WTC11 (cell line): ENCODE measurements around the gene PIEZO1.

Source experiments
- CBFB ChIP-seq: sonication (generic); formaldehyde crosslinking; IDR thresholded peaks from 2 replicates; pipeline ENCODE4 v1.8.1; 2022; ENCODE audit warnings: mild to moderate bottlenecking, low read depth, missing genetic modification reagents
- TF ChIP-seq, protein P1 (sequence below): fragments of 200-600 bp; IDR thresholded peaks from 2 replicates; pipeline ENCODE4 v1.8.0; 2022; ENCODE audit warnings: antibody characterized with exemption
- TF ChIP-seq, protein P2 (sequence below): sonication (generic); formaldehyde crosslinking; IDR thresholded peaks from 2 replicates; pipeline ENCODE4 v1.8.1; 2022; ENCODE audit warnings: low read depth, mild to moderate bottlenecking, moderate library complexity, missing genetic modification reagents, borderline replicate concordance

DNA sequence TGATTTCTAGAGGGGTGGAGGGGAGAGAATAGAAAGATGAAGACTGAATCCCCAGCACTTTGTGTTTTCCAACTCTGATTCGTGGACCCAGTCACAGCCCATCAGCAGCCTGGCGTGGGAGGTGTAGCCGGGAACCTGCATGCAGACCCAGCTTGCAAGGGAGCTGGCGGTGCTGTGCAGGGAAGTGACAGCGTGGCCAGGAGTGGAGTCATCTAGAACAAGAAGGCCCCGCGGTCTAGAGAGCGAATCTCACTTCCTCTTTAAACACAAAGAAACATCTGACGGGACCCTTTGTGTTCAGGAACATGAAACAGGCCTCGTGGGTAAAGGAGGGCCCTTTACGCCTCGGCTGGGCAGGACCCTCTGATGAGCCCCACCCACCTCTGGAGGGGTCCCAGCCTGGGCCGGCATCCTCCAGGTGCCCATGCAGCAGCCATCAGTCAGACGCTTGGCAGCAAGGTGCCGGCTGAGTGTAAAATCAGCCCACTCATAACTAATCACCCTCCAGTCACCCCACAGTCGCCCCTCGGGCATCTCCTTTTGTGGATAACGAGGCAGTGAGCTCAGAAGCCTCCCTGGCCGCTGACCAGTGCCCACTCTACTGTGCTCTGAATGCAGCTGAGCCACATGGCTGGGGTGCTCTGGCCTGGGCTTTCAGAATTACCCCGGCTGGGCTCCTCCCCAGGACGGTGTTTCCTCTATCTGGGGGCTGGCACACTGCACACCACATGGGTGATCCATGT lies 103.1 kb downstream of the PIEZO1 start:
- TF ChIP-seq, protein P1, sequence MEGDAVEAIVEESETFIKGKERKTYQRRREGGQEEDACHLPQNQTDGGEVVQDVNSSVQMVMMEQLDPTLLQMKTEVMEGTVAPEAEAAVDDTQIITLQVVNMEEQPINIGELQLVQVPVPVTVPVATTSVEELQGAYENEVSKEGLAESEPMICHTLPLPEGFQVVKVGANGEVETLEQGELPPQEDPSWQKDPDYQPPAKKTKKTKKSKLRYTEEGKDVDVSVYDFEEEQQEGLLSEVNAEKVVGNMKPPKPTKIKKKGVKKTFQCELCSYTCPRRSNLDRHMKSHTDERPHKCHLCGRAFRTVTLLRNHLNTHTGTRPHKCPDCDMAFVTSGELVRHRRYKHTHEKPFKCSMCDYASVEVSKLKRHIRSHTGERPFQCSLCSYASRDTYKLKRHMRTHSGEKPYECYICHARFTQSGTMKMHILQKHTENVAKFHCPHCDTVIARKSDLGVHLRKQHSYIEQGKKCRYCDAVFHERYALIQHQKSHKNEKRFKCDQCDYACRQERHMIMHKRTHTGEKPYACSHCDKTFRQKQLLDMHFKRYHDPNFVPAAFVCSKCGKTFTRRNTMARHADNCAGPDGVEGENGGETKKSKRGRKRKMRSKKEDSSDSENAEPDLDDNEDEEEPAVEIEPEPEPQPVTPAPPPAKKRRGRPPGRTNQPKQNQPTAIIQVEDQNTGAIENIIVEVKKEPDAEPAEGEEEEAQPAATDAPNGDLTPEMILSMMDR, result no peak
- TF ChIP-seq, protein P2, sequence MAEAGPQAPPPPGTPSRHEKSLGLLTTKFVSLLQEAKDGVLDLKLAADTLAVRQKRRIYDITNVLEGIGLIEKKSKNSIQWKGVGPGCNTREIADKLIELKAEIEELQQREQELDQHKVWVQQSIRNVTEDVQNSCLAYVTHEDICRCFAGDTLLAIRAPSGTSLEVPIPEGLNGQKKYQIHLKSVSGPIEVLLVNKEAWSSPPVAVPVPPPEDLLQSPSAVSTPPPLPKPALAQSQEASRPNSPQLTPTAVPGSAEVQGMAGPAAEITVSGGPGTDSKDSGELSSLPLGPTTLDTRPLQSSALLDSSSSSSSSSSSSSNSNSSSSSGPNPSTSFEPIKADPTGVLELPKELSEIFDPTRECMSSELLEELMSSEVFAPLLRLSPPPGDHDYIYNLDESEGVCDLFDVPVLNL, result no peak
- no peak for TF ChIP-seq CBFB (CRISPR knock-in tag)
